ENCODE measurements around the gene RFPL3.

DNA sequence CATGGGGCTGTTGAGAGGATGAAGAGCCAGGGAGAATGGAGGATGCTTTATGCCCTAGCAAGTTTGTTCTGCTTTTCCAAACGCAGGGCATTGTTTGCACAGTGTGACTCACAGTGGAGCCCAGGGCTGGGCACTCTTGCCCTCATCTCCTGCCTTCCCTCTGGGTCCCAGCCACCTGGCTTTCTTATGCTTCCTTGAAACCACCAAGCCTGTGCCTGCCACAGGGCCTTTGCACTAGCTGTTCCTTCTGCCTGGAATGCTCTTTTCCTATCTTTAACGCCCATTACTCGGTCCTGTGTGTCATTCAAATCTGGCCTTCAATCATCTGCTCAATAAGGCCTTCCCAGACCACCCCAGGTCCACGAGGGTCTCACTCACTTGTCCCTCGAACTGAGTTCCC lies 46.9 kb upstream of the RFPL3 start:
- TF ChIP-seq KLF10 (tag by site-specific recombination; IDR thresholded peaks at IDR 0.05), result no peak
- TF ChIP-seq ZNF558 (tag by site-specific recombination; IDR thresholded peaks at IDR 0.05), result no peak
- no peak for TF ChIP-seq ZBTB21 (tag by site-specific recombination; IDR thresholded peaks at IDR 0.05)
- TF ChIP-seq, protein P1, sequence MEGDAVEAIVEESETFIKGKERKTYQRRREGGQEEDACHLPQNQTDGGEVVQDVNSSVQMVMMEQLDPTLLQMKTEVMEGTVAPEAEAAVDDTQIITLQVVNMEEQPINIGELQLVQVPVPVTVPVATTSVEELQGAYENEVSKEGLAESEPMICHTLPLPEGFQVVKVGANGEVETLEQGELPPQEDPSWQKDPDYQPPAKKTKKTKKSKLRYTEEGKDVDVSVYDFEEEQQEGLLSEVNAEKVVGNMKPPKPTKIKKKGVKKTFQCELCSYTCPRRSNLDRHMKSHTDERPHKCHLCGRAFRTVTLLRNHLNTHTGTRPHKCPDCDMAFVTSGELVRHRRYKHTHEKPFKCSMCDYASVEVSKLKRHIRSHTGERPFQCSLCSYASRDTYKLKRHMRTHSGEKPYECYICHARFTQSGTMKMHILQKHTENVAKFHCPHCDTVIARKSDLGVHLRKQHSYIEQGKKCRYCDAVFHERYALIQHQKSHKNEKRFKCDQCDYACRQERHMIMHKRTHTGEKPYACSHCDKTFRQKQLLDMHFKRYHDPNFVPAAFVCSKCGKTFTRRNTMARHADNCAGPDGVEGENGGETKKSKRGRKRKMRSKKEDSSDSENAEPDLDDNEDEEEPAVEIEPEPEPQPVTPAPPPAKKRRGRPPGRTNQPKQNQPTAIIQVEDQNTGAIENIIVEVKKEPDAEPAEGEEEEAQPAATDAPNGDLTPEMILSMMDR (tag by site-specific recombination; IDR thresholded peaks at IDR 0.05), result no peak
- no peak for TF ChIP-seq ZFP37 (tag by site-specific recombination; IDR thresholded peaks at IDR 0.05)
- no peak for TF ChIP-seq TCF7L2 (IDR thresholded peaks at IDR 0.05; ENCODE audit: borderline replicate concordance, low read depth, low read length)
- TF ChIP-seq, protein P2, sequence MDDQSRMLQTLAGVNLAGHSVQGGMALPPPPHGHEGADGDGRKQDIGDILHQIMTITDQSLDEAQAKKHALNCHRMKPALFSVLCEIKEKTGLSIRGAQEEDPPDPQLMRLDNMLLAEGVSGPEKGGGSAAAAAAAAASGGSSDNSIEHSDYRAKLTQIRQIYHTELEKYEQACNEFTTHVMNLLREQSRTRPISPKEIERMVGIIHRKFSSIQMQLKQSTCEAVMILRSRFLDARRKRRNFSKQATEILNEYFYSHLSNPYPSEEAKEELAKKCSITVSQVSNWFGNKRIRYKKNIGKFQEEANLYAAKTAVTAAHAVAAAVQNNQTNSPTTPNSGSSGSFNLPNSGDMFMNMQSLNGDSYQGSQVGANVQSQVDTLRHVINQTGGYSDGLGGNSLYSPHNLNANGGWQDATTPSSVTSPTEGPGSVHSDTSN (CRISPR knock-in tag; IDR thresholded peaks at IDR 0.05), result no peak
- no peak for TF ChIP-seq ZNF138 (tag by site-specific recombination; IDR thresholded peaks at IDR 0.05; ENCODE audit: borderline replicate concordance)
- TF ChIP-seq ZNF394 (tag by site-specific recombination; IDR thresholded peaks at IDR 0.05; ENCODE audit: borderline replicate concordance), result no peak
